HCT116 (cell line): ENCODE measurements around the gene SLC25A1. TPM values are rescaled to one million over a fixed set of nuclear protein-coding genes. Genes with fewer than 3 reads are reported as not detected.

Experiments used
- ATAC-seq: fragments of 200-7000 bp; cut with Tn5 transposase; 2 replicates; pipeline ENCODE4 v1.9.1; 2020; ENCODE audit warnings: mild to moderate bottlenecking, moderate library complexity
- BruUV-seq: library from RNA; stranded (reverse); fragments of 400-500 nt; replicated peaks from 2 replicates; lab custom pipeline; 2021; lab: Mats Ljungman, UMichigan
- CTCF ChIA-PET: fragments of 300-600 bp; sonication (Branson Sonifier 250); formaldehyde crosslinking; loops from one replicate; lab custom pipeline; 2021; ENCODE audit warnings: antibody characterized with exemption; lab: Charles Lee
- POLR2A ChIA-PET: fragments of 300-600, 350-600 bp; sonication (Branson Sonifier 250); formaldehyde crosslinking; loops from one replicate; lab custom pipeline; 2021; ENCODE audit warnings: antibody characterized with exemption; lab: Charles Lee
- RAD21 ChIA-PET, 2 experiments: fragments of 300-600 bp; sonication (Branson Sonifier 250); formaldehyde crosslinking; loops; one replicate each; lab custom pipeline; 2023; ENCODE audit warnings: low total read pairs in 2 of 2; ENCODE audit not compliant: uncharacterized antibody in 2 of 2, unreplicated experiment in 2 of 2, low non-redundant PET in 1 of 2; lab: Charles Lee
- DNase-seq: peaks from one replicate; pipeline ENCODE4 v3.0.0-alpha.2; 2010; ENCODE audit warnings: low read depth, low spot score
- H2AFZ ChIP-seq: fragments of 200-600 bp; shearing (Covaris generic), sonication (generic); 2 replicates; pipeline ENCODE4 v1.6.1; 2017; ENCODE audit warnings: low read depth, mixed run types, mixed read lengths, antibody characterized with exemption, low read length; ENCODE audit not compliant: poor library complexity, severe bottlenecking
- H3K27ac ChIP-seq: 2 replicates; pipeline ENCODE4 v1.5.1; 2012; ENCODE audit warnings: low read depth, low read length
- H3K27me3 ChIP-seq: fragments of 200-600 bp; sonication (generic); 2 replicates; pipeline ENCODE4 v1.6.1; 2016; ENCODE audit warnings: mixed run types, low read length, mixed read lengths; ENCODE audit not compliant: insufficient read depth
- H3K36me3 ChIP-seq, 2 experiments: fragments of 200-500 bp in 1 of 2; fragments of 200-600 bp in 1 of 2; sonication (Bioruptor generic) in 1 of 2; sonication (generic) in 1 of 2; 2 replicates each; pipeline versions ENCODE4 v1.5.1 to v1.6.1; 2014 to 2016; ENCODE audit warnings: low read length in 2 of 2, inconsistent platforms in 1 of 2, mixed read lengths in 1 of 2, mixed run types in 1 of 2; ENCODE audit not compliant: insufficient read depth in 2 of 2, control insufficient read depth in 1 of 2
- H3K4me1 ChIP-seq, 2 experiments: fragments of 200-600 bp in 1 of 2; sonication (generic) in 1 of 2; 2 replicates each; pipeline versions ENCODE4 v1.5.1 to v1.6.1; 2012 to 2017; ENCODE audit warnings: low read length in 2 of 2, inconsistent platforms in 1 of 2, mild to moderate bottlenecking in 1 of 2, mixed read lengths in 1 of 2, mixed run types in 1 of 2, moderate library complexity in 1 of 2; ENCODE audit not compliant: insufficient read depth in 2 of 2, control insufficient read depth in 1 of 2
- H3K4me2 ChIP-seq: fragments of 200-600 bp; sonication (generic); 2 replicates; pipeline ENCODE4 v1.6.1; 2017; ENCODE audit warnings: mixed run types, low read length, mixed read lengths
- H3K4me3 ChIP-seq, 2 experiments: fragments of 200-600 bp in 1 of 2; sonication (generic) in 1 of 2; replicated peaks in 1 of 2; 2 replicates each; pipeline ENCODE4 v1.5.1; 2011 to 2016; ENCODE audit warnings: low read length in 2 of 2, control low read depth in 1 of 2, low read depth in 1 of 2, mild to moderate bottlenecking in 1 of 2, mixed read lengths in 1 of 2, mixed run types in 1 of 2
- H3K79me2 ChIP-seq: fragments of 200-600 bp; sonication (generic); 2 replicates; pipeline ENCODE4 v1.6.1; 2017; ENCODE audit warnings: mild to moderate bottlenecking, mixed run types, low read length, moderate library complexity, mixed read lengths; ENCODE audit not compliant: insufficient read depth
- H3K9ac ChIP-seq: fragments of 200-600 bp; sonication (generic); 2 replicates; pipeline ENCODE4 v1.6.1; 2016; ENCODE audit warnings: low read length, mixed read lengths
- H3K9me2 ChIP-seq: fragments of 200-600 bp; sonication (generic), shearing (Covaris generic); 2 replicates; pipeline ENCODE4 v1.6.1; 2017; ENCODE audit warnings: mixed run types, mild to moderate bottlenecking, moderate library complexity; ENCODE audit not compliant: insufficient read depth
- H3K9me3 ChIP-seq, 2 experiments: fragments of 200-500 bp in 1 of 2; fragments of 200-600 bp in 1 of 2; sonication (Bioruptor generic) in 1 of 2; sonication (generic) in 1 of 2; 2 replicates each; pipeline ENCODE4 v1.6.1; 2014 to 2017; ENCODE audit warnings: low read length in 2 of 2, mixed read lengths in 2 of 2, inconsistent platforms in 1 of 2, low read depth in 1 of 2, mild to moderate bottlenecking in 1 of 2, mixed run types in 1 of 2, moderate library complexity in 1 of 2; ENCODE audit not compliant: control insufficient read depth in 1 of 2, insufficient read depth in 1 of 2
- H4K20me1 ChIP-seq: fragments of 200-600 bp; sonication (generic), shearing (Covaris generic); 2 replicates; pipeline ENCODE4 v1.6.1; 2017; ENCODE audit warnings: mixed run types, mild to moderate bottlenecking, moderate library complexity; ENCODE audit not compliant: insufficient read depth
- ATF3 ChIP-seq: IDR thresholded peaks from 2 replicates; pipeline ENCODE4 v1.6.1; 2012
- CEBPB ChIP-seq: IDR thresholded peaks from 2 replicates; pipeline ENCODE4 v1.6.1; 2012; ENCODE audit warnings: low read depth
- EGR1 ChIP-seq: IDR thresholded peaks from 2 replicates; pipeline ENCODE4 v1.6.1; 2012; ENCODE audit warnings: low read depth
- FOSL1 ChIP-seq: IDR thresholded peaks from 2 replicates; pipeline ENCODE4 v1.6.1; 2012; ENCODE audit warnings: low read depth
- JUND ChIP-seq: IDR thresholded peaks from 2 replicates; pipeline ENCODE4 v1.6.1; 2012
- REST ChIP-seq: IDR thresholded peaks from 2 replicates; pipeline ENCODE4 v1.6.1; 2012; ENCODE audit warnings: low read depth
- YY1 ChIP-seq: IDR thresholded peaks from 2 replicates; pipeline ENCODE4 v1.6.1; 2011; ENCODE audit warnings: low read length, low read depth, moderate library complexity, mild to moderate bottlenecking; ENCODE audit not compliant: insufficient replicate concordance; ENCODE audit errors: extremely low read depth
- intact Hi-C: fragments of 100-400 bp; cut with micrococcal nuclease; formaldehyde crosslinking; loops from 2 replicates; pipeline ENCODE4 v1.10.0; 2022
- total RNA-seq: library from RNA; stranded (reverse); gene quantifications from one replicate; pipeline ENCODE4 v1.2.1, GENCODE V29; 2021; ENCODE audit not compliant: unreplicated experiment

Gene SLC25A1
- total RNA-seq, 1 experiment from 2014 or later, result 146 TPM

- TF ChIP-seq REST (no peak), CEBPB (no peak), EGR1 (no peak), ATF3 (no peak)
- TF ChIP-seq, all 23 proteins: peak for 0
These were observed 16.4 kb upstream of the SLC25A1 start (continued) for GRCh38 chr22:19194766-19195536.

- CTCF ChIA-PET, result no interaction called here
- Histone ChIP-seq H3K27me3 (no peaks in the 10 kb centered on the region), H2AFZ (no peak overlapping the region), H3K9me3 (no peaks in the 10 kb centered on the region), H3K79me2 (no peaks in the 10 kb centered on the region), H3K4me1 (no peaks in the 10 kb centered on the region), H4K20me1 (no peaks in the 10 kb centered on the region), H3K27ac (no peak overlapping the region), H3K36me3 (no peaks in the 10 kb centered on the region), H3K4me2 (no peak overlapping the region), H3K9me2 (no peaks in the 10 kb centered on the region), H3K4me3 (no peak overlapping the region), H3K9ac (no peak overlapping the region)
- DNase-seq (no peak), ATAC-seq (no peak)
- TF ChIP-seq YY1 (no peak), JUND (no peak), FOSL1 (no peak), CEBPB (no peak)
- RAD21 ChIA-PET, result no interaction called here
- intact Hi-C loops, result no loop called here
- no TSS peak for BruUV-seq
- POLR2A ChIA-PET, result no interaction called here
These were observed 15.3 kb upstream of the SLC25A1 start for GRCh38 chr22:19193879-19194278.
